SH-SY5Y (cell line): ENCODE data around the gene NRK.

Experiments used
- GATA2 ChIP-seq: IDR thresholded peaks from 2 replicates; pipeline ENCODE4 v1.6.1; 2011; ENCODE audit warnings: mild to moderate bottlenecking, low read depth, low read length
- GATA3 ChIP-seq: IDR thresholded peaks from 2 replicates; pipeline ENCODE4 v1.6.1; 2011; ENCODE audit warnings: low read depth, mild to moderate bottlenecking, low read length, moderate library complexity

DNA sequence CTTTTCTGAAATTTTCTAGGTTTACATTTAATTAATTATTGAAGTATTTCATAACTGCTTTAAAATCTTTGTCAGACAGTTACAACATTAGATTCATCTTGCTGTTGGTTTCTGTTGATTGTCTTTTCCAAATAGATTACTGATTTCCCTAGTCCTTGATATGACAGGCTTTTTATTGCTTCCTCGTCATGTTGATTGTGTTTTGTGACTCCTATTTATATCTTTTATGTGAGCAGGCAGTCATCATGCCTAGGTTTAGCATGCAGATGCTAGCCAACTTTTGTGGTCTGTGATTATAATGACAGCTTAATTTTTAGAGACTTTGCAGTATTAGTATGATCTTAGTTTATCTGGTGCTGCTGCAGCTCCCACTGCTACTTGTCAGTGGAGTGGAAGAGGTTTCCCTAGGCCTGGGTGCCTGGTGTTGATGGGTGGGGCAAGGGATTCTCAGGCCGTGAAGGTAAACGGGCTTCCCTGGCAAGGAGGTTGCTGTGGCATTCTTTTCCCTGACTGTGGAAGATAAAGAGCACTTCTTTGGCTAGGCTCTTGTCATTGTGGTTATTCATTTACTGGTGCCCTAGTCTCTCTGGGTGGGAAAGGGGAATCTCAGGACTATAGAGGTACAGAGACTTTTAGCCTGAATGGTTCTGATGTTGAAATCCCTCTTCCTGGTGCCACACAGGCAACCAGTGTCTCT, 150.5 kb downstream of the NRK start:
- TF ChIP-seq GATA2 (no peak), GATA3 (no peak)
